Body of pancreas (tissue), 4 donors: Measurements from ENCODE around the gene ARHGEF7. TPM values are rescaled to one million over a fixed set of nuclear protein-coding genes. Genes with fewer than 3 reads are reported as not detected.
"Not testable (repeated sequence)": the region's sequence is repeated elsewhere in the genome, so short reads cannot be mapped to it uniquely, and the experiment has no call there.

Source experiments
- ATAC-seq: fragments of 150-250 bp; one replicate; pipeline ENCODE4 v1.9.1; 2016
- DNase-seq, 4 donors: peaks; one replicate each; pipeline ENCODE4 v3.0.0-alpha.2; 2019
- H3K27ac ChIP-seq, 4 donors: fragments of 200-600 bp; sonication (generic); 1 replicate in 3 of 4; 2 replicates in 1 of 4; pipeline versions ENCODE4 v1.5.1 to v1.6.1; 2016 to 2019; ENCODE audit warnings: mild to moderate bottlenecking in 1 of 4, mixed read lengths in 1 of 4, moderate library complexity in 1 of 4
- H3K27me3 ChIP-seq, 2 donors: fragments of 200-600 bp; sonication (generic); one replicate each; pipeline ENCODE4 v1.6.0; 2016; ENCODE audit warnings: mild to moderate bottlenecking in 1 of 2
- H3K36me3 ChIP-seq, 2 donors: fragments of 200-600 bp; sonication (generic); replicated peaks in 1 of 2; 2 replicates each; pipeline ENCODE4 v1.5.1; 2016; ENCODE audit warnings: low read depth in 2 of 2; ENCODE audit not compliant: insufficient read depth in 1 of 2
- H3K4me1 ChIP-seq: fragments of 200-600 bp; sonication (generic); one replicate; pipeline ENCODE4 v1.6.0; 2016
- H3K4me3 ChIP-seq, 2 donors: fragments of 200-600 bp; sonication (generic); 1 replicate in 1 of 2; 2 replicates in 1 of 2; pipeline ENCODE4 v1.5.1; 2016 to 2019
- H3K9me3 ChIP-seq, 3 donors: fragments of 200-600 bp; sonication (generic); 1 replicate in 2 of 3; 2 replicates in 1 of 3; pipeline ENCODE4 v1.5.1; 2016
- POLR2A ChIP-seq, 3 donors: fragments of 450-650 bp; IDR thresholded peaks; one replicate each; pipeline ENCODE4 v1.6.1; 2016; ENCODE audit warnings: antibody characterized with exemption in 3 of 3, mild to moderate bottlenecking in 2 of 3
- WGBS, 2 donors: methylation state at CpG; one replicate each; pipeline ENCODE4 v1.1.5; 2017; 5-methylcytosine and 5-hydroxymethylcytosine counted together
- intact Hi-C: fragments of 100-400 bp; cut with DNase I; formaldehyde crosslinking; loops from one replicate; pipeline ENCODE4 v1.15.1; 2023
- total RNA-seq, 2 donors: library from RNA; depleted of rRNA; stranded (reverse); fragments of >200 nt; gene quantifications; one replicate each; pipeline ENCODE4 v1.1.0, GENCODE V29; 2016
- TF ChIP-seq, protein P1 (sequence below), 7 experiments: fragments of 450-650 bp in 4 of 7; fragments of 200-600 bp in 3 of 7; sonication (generic) in 3 of 7; IDR thresholded peaks; one replicate each; pipeline ENCODE4 v1.5.1; 2016 to 2019; ENCODE audit warnings: antibody characterized with exemption in 7 of 7

The ARHGEF7 gene
- total RNA-seq, 2 donors from 2014 or later, result 27.5 to 81.4 TPM

DNA sequence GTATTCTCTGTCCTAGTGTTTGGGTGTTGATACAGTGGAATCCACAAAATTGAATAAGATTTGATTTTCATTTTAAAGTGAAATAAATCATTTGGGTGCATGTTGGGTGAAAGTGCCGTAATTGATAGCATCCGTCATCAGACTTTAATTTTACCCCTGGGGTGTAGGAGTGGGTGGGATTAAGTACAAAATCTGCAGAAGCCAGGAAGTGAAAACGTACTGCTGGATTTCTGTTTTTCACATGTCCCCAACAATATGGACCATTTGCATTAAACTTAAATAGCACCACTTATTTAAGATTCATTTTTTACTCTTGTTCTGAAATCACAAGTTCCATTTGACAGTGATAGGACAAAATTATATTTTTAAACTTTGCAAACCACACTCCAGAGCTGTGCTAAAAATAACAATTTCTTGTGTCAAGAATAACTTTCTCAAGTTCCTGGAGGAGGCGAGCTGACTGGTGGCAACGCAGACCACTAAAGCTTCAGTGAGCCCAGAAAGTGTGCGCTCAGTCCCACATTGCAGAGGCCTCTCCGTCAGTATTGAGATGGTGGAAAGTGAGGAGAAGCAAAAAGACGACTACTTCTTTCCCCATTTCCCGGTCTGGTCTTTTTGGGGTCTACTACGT is 71.3 kb downstream of the ARHGEF7 start:
- DNase-seq (no peak), ATAC-seq (no peak)
- peaks cover 23% of the 10 kb centered on the region for H3K4me1 ChIP-seq
- no peaks in the 10 kb centered on the region for H3K9me3 ChIP-seq
- TF ChIP-seq, protein P1, sequence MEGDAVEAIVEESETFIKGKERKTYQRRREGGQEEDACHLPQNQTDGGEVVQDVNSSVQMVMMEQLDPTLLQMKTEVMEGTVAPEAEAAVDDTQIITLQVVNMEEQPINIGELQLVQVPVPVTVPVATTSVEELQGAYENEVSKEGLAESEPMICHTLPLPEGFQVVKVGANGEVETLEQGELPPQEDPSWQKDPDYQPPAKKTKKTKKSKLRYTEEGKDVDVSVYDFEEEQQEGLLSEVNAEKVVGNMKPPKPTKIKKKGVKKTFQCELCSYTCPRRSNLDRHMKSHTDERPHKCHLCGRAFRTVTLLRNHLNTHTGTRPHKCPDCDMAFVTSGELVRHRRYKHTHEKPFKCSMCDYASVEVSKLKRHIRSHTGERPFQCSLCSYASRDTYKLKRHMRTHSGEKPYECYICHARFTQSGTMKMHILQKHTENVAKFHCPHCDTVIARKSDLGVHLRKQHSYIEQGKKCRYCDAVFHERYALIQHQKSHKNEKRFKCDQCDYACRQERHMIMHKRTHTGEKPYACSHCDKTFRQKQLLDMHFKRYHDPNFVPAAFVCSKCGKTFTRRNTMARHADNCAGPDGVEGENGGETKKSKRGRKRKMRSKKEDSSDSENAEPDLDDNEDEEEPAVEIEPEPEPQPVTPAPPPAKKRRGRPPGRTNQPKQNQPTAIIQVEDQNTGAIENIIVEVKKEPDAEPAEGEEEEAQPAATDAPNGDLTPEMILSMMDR (IDR thresholded peaks at IDR 0.05), result no peak
- no peak for TF ChIP-seq POLR2A (IDR thresholded peaks at IDR 0.05)
- intact Hi-C loops, result no loop called here
- H3K27ac ChIP-seq, result no peak overlapping the region
- WGBS, 2 donors, result 85 to 92% methylated on average over 10 of the region's 10 CpGs
- H3K36me3 ChIP-seq, result no peaks in the 10 kb centered on the region
- no peaks in the 10 kb centered on the region for H3K27me3 ChIP-seq
- no peak overlapping the region for H3K4me3 ChIP-seq

DNA sequence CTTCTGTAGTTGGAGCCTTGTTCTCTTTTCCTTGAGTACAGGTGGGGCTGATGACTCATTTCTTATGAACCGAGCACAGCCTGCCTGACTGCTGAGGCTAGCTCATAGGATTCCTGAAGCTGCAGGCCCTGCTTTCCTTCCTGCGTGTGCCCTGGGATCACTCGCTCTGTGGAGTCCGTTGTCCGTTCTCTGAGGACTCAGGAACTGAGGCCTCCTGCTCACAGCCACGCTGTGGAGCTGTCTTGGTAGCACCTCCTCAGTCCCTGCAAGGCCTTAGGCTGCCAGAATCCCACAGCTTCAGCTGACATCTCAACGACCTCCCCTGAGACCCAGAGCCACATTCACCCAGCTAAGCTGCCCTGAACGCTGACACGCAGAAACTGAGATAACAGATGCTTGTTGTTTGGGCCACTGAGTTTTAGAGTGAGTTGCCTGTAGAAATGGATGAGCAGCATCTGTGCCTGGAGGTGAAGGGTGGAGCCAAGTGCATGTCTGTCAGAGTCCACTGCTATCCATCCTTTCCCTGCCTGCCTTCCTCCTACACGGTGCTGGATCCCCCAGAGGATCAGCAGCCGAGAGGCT is 72.9 kb downstream of the ARHGEF7 start:
- WGBS, 2 donors, result 54 to 65% methylated on average over 4 to 11 of the region's 11 CpGs
- H3K27ac ChIP-seq, result peak overlapping the region in 1 of 4 donors; percentile 14
- no peak for ATAC-seq

DNA sequence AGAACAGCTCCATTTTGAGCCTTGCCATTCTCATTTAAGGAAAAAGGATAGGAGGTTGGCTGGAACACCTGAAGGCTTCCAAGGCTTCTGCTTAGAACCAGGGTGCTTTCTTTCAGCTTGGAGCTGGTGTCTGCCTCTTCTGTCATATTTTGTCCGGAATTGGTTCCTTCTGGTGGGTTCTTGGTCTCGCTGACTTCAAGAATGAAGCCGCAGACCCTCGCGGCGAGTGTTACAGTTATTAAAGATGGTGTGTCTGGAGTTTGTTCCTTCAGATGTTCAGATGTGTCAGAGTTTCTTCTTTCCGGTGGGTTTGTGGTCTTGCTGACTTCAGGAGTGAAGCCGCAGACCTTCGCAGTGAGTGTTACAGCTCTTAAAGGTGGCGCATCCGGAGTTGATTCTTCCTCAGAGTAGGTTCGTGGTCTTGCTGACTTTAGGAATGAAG is 74.0 kb downstream of the ARHGEF7 start:
- H3K27ac ChIP-seq, H3K27me3 ChIP-seq, ATAC-seq, H3K4me3 ChIP-seq, DNase-seq, H3K9me3 ChIP-seq, H3K36me3 ChIP-seq, intact Hi-C loops: not testable (repeated sequence)
- WGBS, 2 donors, result 94 to 96% methylated on average over 12 of the region's 12 CpGs
- peaks cover 18% of the 10 kb centered on the region for H3K4me1 ChIP-seq

More for the DNA sequence above, 72.9 kb downstream of the ARHGEF7 start:
- DNase-seq, result no peak
- no peak overlapping the region for H3K4me3 ChIP-seq
- H3K4me1 ChIP-seq, result peaks cover 23% of the 10 kb centered on the region
- H3K36me3 ChIP-seq, result no peaks in the 10 kb centered on the region
- no peaks in the 10 kb centered on the region for H3K27me3 ChIP-seq
- TF ChIP-seq, protein P1 (IDR thresholded peaks at IDR 0.05), result no peak
- TF ChIP-seq POLR2A (IDR thresholded peaks at IDR 0.05), result no peak
- no peaks in the 10 kb centered on the region for H3K9me3 ChIP-seq
- intact Hi-C loops, result no loop called here

DNA sequence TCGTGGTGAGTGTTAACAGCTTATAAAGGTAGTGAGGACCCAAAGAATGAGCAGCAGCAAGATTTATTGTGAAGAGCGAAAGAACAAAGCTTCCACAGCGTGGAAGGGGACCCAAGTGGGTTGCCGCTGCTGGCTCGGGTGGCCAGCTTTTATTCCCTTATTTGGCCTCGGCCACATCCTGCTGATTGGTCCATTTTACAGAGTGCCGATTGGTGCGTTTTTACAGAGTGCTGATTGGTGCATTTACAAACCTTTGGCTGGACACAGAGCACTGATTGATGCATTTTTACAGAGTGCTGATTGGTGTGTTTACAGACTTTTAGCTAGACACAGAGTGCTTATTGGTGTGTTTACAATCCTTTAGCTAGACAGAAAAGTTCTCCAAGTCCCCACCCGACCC is 74.4 kb downstream of the ARHGEF7 start:
- H3K4me3 ChIP-seq, ATAC-seq, DNase-seq, intact Hi-C loops, H3K27me3 ChIP-seq, H3K9me3 ChIP-seq, H3K36me3 ChIP-seq, H3K27ac ChIP-seq: not testable (repeated sequence)
- 90 to 99% methylated on average over 8 to 9 of the region's 9 CpGs for WGBS, 2 donors
- peaks cover 14% of the 10 kb centered on the region for H3K4me1 ChIP-seq

DNA sequence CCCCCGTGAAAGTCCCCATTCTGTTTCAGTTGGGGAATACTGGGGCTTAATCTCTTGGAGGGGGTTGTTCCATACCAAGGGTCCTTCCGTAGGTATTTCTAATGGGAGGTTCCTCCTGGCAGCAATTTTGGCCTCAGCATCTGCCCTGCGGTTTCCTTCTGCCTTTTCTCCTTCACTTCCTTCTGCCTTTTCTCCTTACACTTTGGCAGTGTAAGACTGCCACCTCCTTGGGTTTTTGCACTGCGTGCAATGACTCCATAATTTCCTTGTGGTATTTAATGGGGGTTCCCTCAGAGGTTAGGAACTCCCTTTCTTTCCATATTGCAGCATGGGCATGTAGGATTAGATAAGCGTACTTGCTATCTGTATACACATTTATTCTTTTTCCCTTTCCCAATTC is 78.1 kb downstream of the ARHGEF7 start:
- 76 to 89% methylated on average over 5 of the region's 5 CpGs for WGBS, 2 donors
- ATAC-seq, H3K27me3 ChIP-seq, H3K4me3 ChIP-seq, H3K4me1 ChIP-seq, H3K36me3 ChIP-seq, DNase-seq, H3K9me3 ChIP-seq, intact Hi-C loops, H3K27ac ChIP-seq: not testable (repeated sequence)

DNA sequence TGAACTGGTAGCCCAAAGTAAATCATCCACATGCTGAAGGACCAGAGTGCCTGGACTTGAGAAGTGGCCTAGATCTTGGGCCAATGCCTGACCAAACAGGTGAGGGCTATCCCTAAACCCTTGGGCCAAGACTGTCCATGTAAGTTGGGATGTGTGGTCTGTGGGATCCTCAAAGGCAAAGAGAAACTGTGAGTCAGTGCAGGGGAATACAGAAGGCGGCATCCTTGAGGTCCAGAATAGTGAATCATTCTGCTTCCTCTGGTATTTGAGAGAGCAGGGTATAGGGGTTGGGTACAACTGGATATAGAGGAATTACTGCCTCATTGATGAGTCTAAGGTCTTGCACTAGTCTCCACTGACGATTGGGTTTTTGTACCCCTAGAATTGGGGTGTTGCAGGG is 79.5 kb downstream of the ARHGEF7 start:
- H3K27me3 ChIP-seq, DNase-seq, H3K27ac ChIP-seq, intact Hi-C loops, ATAC-seq, H3K4me3 ChIP-seq, H3K4me1 ChIP-seq, H3K36me3 ChIP-seq, H3K9me3 ChIP-seq: not testable (repeated sequence)
- 88 to 95% methylated on average over 2 of the region's 2 CpGs for WGBS, 2 donors

DNA sequence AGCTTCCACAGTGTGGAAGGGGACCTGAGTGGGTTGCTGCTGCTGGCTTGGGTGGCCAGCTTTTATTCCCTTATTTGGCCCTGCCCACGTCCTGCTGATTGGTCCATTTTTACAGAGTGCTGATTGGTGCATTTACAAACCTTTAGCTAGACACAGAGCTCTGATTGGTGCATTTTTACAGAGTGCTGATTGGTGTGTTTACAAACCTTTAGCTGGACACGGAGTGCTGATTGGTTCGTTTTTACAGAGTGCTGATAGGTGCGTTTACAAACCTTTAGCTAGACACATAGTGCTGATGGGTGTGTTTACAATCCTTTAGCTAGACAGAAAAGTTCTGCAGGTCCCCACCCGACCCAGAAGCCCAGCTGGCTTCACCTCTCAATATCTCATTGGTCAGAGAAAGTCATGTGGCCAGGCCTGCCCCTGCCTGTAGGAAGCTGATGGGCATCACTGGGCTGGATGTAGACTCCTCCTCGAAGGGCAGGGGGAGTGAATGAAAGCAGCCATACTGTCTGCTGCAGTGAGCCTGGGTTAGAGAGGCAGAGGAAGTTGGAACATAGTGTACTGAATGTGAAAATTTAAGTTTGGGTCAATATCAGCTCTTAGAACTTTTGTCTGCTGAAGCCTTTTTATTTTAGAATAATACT is 83.7 kb downstream of the ARHGEF7 start:
- WGBS, 2 donors, result 87 to 89% methylated on average over 6 of the region's 6 CpGs
- peaks cover 19% of the 10 kb centered on the region for H3K4me1 ChIP-seq
- H3K27me3 ChIP-seq, H3K27ac ChIP-seq, H3K4me3 ChIP-seq, ATAC-seq, H3K9me3 ChIP-seq, H3K36me3 ChIP-seq, DNase-seq, intact Hi-C loops: not testable (repeated sequence)
